Measurements from ENCODE around the gene SLC38A5. TPM values are rescaled to one million over a fixed set of nuclear protein-coding genes. Genes with fewer than 3 reads are reported as not detected.

SLC38A5 gene
- total RNA-seq, 6 experiments from 2014 or later = 0.40 to 0.91 (median 0.79) TPM; not detected in 1

DNA sequence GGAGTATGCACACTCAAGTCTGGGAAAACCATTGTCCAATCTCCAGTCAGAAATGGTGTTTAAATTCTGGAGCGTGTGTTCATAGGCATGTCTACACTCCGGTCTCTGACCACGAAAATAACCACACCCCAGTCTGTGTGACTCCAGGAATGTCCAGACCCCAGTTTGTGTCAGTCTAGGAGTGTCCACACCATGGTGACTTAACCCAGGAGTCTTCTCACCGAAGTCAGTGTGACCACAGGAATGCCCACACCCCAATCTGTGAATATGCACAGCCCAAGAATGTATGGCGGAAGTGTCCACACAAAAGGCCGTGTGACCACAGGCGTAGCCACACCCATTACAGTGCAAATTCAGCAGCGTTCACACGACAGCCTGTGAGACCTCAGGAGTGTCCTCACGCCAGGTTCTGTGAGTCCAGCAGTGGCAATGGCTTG lies 17.3 kb upstream of the SLC38A5 start:
- peaks cover 32% of the 10 kb centered on the region for H3K4me1 Mint-ChIP-seq (ENCODE audit: low read depth)
- DNase-seq = peak; percentile 95
- no peaks in the 10 kb centered on the region for H3K9me3 Mint-ChIP-seq
- peak overlapping the region; percentile 52 for H3K4me3 Mint-ChIP-seq
- H3K27me3 Mint-ChIP-seq (ENCODE audit: insufficient read depth) = peaks cover 2% of the 10 kb centered on the region
- TF ChIP-seq, protein P1, sequence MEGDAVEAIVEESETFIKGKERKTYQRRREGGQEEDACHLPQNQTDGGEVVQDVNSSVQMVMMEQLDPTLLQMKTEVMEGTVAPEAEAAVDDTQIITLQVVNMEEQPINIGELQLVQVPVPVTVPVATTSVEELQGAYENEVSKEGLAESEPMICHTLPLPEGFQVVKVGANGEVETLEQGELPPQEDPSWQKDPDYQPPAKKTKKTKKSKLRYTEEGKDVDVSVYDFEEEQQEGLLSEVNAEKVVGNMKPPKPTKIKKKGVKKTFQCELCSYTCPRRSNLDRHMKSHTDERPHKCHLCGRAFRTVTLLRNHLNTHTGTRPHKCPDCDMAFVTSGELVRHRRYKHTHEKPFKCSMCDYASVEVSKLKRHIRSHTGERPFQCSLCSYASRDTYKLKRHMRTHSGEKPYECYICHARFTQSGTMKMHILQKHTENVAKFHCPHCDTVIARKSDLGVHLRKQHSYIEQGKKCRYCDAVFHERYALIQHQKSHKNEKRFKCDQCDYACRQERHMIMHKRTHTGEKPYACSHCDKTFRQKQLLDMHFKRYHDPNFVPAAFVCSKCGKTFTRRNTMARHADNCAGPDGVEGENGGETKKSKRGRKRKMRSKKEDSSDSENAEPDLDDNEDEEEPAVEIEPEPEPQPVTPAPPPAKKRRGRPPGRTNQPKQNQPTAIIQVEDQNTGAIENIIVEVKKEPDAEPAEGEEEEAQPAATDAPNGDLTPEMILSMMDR (IDR thresholded peaks at IDR 0.05) = no peak
- peak overlapping the region; percentile 93 for H3K27ac Mint-ChIP-seq
- peaks cover 5% of the 10 kb centered on the region; the same call in 1 of the 2 replicates for H3K36me3 Mint-ChIP-seq (ENCODE audit: low read depth)

DNA sequence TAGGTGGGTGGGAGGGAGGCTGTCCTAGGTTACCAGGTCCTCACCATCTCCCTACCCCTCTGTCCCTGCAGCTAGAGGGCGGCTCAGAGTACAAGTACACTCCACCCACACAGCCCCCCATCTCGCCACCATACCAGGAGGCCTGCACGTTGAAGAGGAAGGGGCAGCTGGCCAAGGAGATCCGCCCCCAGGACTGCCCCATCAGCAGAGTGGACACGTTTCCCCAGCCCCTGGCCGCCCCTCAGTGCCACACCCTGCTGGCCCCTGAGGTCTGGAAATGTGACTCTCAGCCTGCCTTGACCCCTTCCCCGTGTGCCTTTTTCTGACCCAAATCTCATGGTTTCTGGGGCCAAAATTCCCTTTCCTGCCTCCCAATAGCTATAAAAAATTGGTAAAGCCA lies 12.5 kb upstream of the SLC38A5 start:
- TF ChIP-seq, protein P1 (IDR thresholded peaks at IDR 0.05) = no peak
- Mint-ChIP-seq H3K27me3 (ENCODE audit: insufficient read depth) (no peaks in the 10 kb centered on the region; the same call in none of the 2 replicates), H3K4me3 (no peak overlapping the region), H3K4me1 (ENCODE audit: low read depth) (peaks cover 11% of the 10 kb centered on the region), H3K36me3 (ENCODE audit: low read depth) (peaks cover 7% of the 10 kb centered on the region; the same call in 1 of the 2 replicates), H3K9me3 (no peaks in the 10 kb centered on the region), H3K27ac (no peak overlapping the region)
- DNase-seq = no peak

DNA sequence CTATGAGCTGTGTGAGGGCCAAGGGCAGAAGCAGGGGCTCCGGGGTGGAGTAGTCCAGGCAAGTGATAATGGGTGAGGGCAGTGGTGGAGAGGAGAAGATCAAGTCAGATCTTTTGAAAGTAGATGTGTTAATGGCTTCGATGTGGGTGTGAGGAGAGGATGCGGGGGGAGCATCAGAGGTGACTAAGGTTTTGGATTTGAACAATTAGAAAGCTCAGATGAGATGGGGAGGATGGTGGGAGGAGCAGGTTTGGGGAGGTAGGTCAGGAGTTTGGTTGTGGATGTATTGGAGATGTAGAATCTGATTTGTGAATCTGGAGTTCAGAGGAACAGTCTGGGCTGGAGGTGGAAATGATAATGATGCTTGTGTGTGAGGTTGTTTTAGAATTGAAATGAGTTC lies 10.5 kb upstream of the SLC38A5 start:
- no peak overlapping the region for H3K4me3 Mint-ChIP-seq
- DNase-seq = no peak
- no peaks in the 10 kb centered on the region for H3K9me3 Mint-ChIP-seq
- peaks cover 15% of the 10 kb centered on the region; the same call in 1 of the 2 replicates for H3K36me3 Mint-ChIP-seq (ENCODE audit: low read depth)
- H3K4me1 Mint-ChIP-seq (ENCODE audit: low read depth) = peaks cover 12% of the 10 kb centered on the region
- H3K27ac Mint-ChIP-seq = peak overlapping the region; percentile 48
- TF ChIP-seq, protein P1 (IDR thresholded peaks at IDR 0.05) = no peak
- H3K27me3 Mint-ChIP-seq (ENCODE audit: insufficient read depth) = peaks cover 2% of the 10 kb centered on the region

DNA sequence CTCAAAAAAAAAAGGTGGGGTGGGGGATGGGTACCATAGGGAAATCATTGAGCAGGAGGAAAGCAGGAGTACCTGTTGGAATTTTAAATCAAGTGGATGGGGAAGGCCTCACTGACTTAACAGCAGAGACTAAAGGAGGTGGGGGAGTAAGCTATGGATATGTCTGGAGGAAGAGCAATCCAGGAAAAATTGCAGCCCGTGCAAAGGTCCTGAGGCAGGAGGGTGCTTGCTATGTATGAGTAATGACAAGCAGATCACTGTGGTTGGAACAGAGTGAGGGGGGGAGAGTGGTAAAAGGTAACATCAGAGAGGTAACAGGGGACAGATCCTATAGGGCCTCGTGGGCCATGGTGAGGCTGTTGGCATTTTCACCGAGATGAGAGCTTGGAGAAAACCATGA lies 10.1 kb upstream of the SLC38A5 start:
- Mint-ChIP-seq H3K4me1 (ENCODE audit: low read depth) (peaks cover 12% of the 10 kb centered on the region), H3K4me3 (no peak overlapping the region), H3K27ac (peak overlapping the region; percentile 48), H3K9me3 (no peaks in the 10 kb centered on the region), H3K36me3 (ENCODE audit: low read depth) (peaks cover 15% of the 10 kb centered on the region; the same call in 1 of the 2 replicates), H3K27me3 (ENCODE audit: insufficient read depth) (peaks cover 2% of the 10 kb centered on the region)
- no peak for DNase-seq
- TF ChIP-seq, protein P1 (IDR thresholded peaks at IDR 0.05) = no peak

DNA sequence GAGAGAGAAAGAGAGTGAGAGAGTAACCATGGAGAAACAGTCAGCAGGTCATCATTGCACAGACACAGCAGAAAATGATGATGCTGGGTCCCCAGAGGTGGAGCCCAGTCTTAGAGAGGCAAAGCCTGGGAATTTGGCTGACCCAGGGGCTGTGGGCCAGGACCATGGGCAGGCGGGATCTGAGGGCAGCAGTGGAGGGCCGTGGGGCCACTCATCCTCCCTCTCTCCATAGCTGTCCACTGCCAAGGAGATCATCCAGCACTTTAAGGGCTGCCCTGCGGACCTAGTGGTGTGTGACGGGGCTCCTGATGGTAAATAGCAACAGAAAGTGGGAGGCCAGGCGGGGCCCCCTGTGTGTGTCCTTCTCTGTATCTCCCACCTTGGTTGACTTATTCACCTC lies 8.7 kb upstream of the SLC38A5 start:
- Mint-ChIP-seq H3K4me1 (ENCODE audit: low read depth) (peaks cover 12% of the 10 kb centered on the region), H3K27me3 (ENCODE audit: insufficient read depth) (peaks cover 2% of the 10 kb centered on the region), H3K9me3 (no peaks in the 10 kb centered on the region), H3K36me3 (ENCODE audit: low read depth) (peaks cover 15% of the 10 kb centered on the region; the same call in 1 of the 2 replicates), H3K27ac (no peak overlapping the region), H3K4me3 (no peak overlapping the region)
- TF ChIP-seq, protein P1 (IDR thresholded peaks at IDR 0.05) = no peak
- no peak for DNase-seq
